ENCODE data around the gene FILIP1L. TPM values are rescaled to one million over a fixed set of nuclear protein-coding genes. Genes with fewer than 3 reads are reported as not detected.

The FILIP1L gene
- total RNA-seq, 1 experiment from 2014 or later: 0.07 TPM

GRCh38 chr3:99852851-99853250 is 261.4 kb downstream of the FILIP1L start:
- Histone ChIP-seq H3K27ac (ENCODE audit: insufficient read length, low read depth, low read length) (no peak overlapping the region), H2BK120ac (ENCODE audit: low read depth, low read length, poor library complexity, severe bottlenecking) (no peak overlapping the region), H2BK20ac (ENCODE audit: low read depth, low read length, poor library complexity, severe bottlenecking) (no peak overlapping the region), H2AFZ (ENCODE audit: low read length) (no peak overlapping the region), H3K4me2 (ENCODE audit: insufficient read depth, insufficient read length, low read length) (no peak overlapping the region), H3T11ph (ENCODE audit: low read length) (no peak overlapping the region), H3K4ac (ENCODE audit: low read depth, low read length) (no peak overlapping the region), H3K27me3 (ENCODE audit: insufficient read depth, low read length) (no peaks in the 10 kb centered on the region), H3K14ac (ENCODE audit: insufficient read depth, low read length) (no peak overlapping the region), H2AK5ac (ENCODE audit: insufficient read length, low read length) (no peak overlapping the region), H3K79me2 (ENCODE audit: insufficient read depth, low read length) (peaks cover 5% of the 10 kb centered on the region; the same call in 1 of the 2 replicates), H4K91ac (ENCODE audit: insufficient read length, low read depth, low read length) (no peak overlapping the region), H2BK15ac (ENCODE audit: low read depth, low read length) (no peak overlapping the region), H3K9me3 (ENCODE audit: control insufficient read depth, low read depth, low read length) (no peaks in the 10 kb centered on the region), H4K5ac (ENCODE audit: insufficient read length, low read depth, low read length) (no peak overlapping the region), H3K4me1 (ENCODE audit: insufficient read depth, low read length) (peaks cover 9% of the 10 kb centered on the region; the same call in 1 of the 2 replicates), H4K8ac (replicated peaks; ENCODE audit: insufficient read length, low read depth, low read length) (no peak overlapping the region), H3K9ac (ENCODE audit: extremely low read depth, insufficient read length, low read length) (no peak overlapping the region), H2BK12ac (ENCODE audit: insufficient read length, low read depth, low read length) (no peak overlapping the region), H3K79me1 (ENCODE audit: insufficient read depth, low read depth, low read length, poor library complexity, severe bottlenecking) (no peaks in the 10 kb centered on the region), H4K20me1 (ENCODE audit: control insufficient read depth, insufficient read depth, insufficient read length) (no peaks in the 10 kb centered on the region), H3K23ac (ENCODE audit: insufficient read length, low read depth, low read length) (no peak overlapping the region), H3K18ac (ENCODE audit: insufficient read length, low read depth, low read length) (no peak overlapping the region), H3K56ac (ENCODE audit: insufficient read length, low read depth, low read length) (no peak overlapping the region), H2BK5ac (ENCODE audit: insufficient read length, low read length) (no peak overlapping the region), H3K23me2 (ENCODE audit: insufficient read length, low read depth, low read length, poor library complexity, severe bottlenecking) (no peaks in the 10 kb centered on the region)
- WGBS (ENCODE audit: extremely low coverage, insufficient read length, low lambda C conversion rate): no CpG with 5 or more reads among the region's 1 CpG
- no peak for DNase-seq
- TF ChIP-seq CTCF (conservative IDR thresholded peaks at IDR 0.05): no peak
- Mint-ChIP-seq H3K4me1 (peaks cover 27 to 32% of the 10 kb centered on the region in 2 experiments), H3K27ac (no peak overlapping the region), H3K36me3 (ENCODE audit: insufficient read depth in 1 of 3, low read depth in 3 of 3) (no peaks in the 10 kb centered on the region), H3K27me3 (ENCODE audit: low read depth) (no peaks in the 10 kb centered on the region), H3K9me3 (no peaks in the 10 kb centered on the region), H3K4me3 (no peak overlapping the region)
